GM10248 (cell line): ENCODE data around the gene UVRAG.

Experiments used
- CTCF ChIA-PET: fragments of 300-600 bp; sonication (Branson Sonifier 250); formaldehyde crosslinking; extraction: SDS; loops from one replicate; lab custom pipeline; 2021; ENCODE audit warnings: antibody characterized with exemption; lab: Yijun Ruan, JAX
- POLR2A ChIA-PET: fragments of 350-650 bp; sonication (Branson Sonifier 250); formaldehyde crosslinking; extraction: SDS; loops from one replicate; lab custom pipeline; 2020; ENCODE audit warnings: antibody characterized with exemption; lab: Yijun Ruan, JAX
- DNase-seq: peaks from one replicate; pipeline ENCODE4 v3.0.0; 2012; ENCODE audit errors: extremely low spot score
- TF ChIP-seq, protein P1 (sequence below): IDR thresholded peaks from 2 replicates; pipeline ENCODE4 v1.5.1; 2012; ENCODE audit warnings: mild to moderate bottlenecking, low read depth; ENCODE audit errors: extremely low read depth, missing control alignments, control extremely low read depth

Gene UVRAG

GRCh38 chr11:76035020-76035419 lies 220.0 kb downstream of the UVRAG start:
- TF ChIP-seq, protein P1, sequence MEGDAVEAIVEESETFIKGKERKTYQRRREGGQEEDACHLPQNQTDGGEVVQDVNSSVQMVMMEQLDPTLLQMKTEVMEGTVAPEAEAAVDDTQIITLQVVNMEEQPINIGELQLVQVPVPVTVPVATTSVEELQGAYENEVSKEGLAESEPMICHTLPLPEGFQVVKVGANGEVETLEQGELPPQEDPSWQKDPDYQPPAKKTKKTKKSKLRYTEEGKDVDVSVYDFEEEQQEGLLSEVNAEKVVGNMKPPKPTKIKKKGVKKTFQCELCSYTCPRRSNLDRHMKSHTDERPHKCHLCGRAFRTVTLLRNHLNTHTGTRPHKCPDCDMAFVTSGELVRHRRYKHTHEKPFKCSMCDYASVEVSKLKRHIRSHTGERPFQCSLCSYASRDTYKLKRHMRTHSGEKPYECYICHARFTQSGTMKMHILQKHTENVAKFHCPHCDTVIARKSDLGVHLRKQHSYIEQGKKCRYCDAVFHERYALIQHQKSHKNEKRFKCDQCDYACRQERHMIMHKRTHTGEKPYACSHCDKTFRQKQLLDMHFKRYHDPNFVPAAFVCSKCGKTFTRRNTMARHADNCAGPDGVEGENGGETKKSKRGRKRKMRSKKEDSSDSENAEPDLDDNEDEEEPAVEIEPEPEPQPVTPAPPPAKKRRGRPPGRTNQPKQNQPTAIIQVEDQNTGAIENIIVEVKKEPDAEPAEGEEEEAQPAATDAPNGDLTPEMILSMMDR: no peak
- DNase-seq: no peak
- ChIA-PET POLR2A (no interaction called here), CTCF (interaction anchor here (0.8 to 2.6 kb wide), 4 partner anchors 14 to 111 kb away, joined by 3 to 6 read pairs (median 4); no protein-coding TSS in a partner anchor)

DNA sequence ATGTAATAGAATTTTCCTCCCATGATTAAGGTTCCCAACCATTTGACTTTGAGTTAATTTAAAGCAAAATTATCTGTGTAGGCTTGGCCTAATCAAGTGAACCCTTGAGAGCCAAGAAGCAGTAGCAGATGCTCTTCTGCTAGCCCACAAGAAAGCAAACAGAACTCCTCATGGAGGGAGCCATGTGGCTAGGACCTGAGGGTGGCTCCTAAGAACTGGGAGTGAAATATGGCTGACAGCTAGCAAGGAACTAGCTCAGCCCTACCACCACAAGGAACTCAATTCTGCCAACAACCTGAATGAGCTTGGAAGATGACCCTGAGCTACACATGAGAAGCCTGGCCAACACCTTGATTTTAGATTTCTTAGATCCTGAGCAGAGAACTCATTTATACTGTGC lies 223.6 kb downstream of the UVRAG start:
- ChIA-PET POLR2A (no interaction called here), CTCF (interaction anchor here (1.0 to 1.6 kb wide), 3 partner anchors 10 to 75 kb away, joined by 3 to 4 read pairs (median 3); no protein-coding TSS in a partner anchor)
- DNase-seq: no peak
- TF ChIP-seq, protein P1: no peak

DNA sequence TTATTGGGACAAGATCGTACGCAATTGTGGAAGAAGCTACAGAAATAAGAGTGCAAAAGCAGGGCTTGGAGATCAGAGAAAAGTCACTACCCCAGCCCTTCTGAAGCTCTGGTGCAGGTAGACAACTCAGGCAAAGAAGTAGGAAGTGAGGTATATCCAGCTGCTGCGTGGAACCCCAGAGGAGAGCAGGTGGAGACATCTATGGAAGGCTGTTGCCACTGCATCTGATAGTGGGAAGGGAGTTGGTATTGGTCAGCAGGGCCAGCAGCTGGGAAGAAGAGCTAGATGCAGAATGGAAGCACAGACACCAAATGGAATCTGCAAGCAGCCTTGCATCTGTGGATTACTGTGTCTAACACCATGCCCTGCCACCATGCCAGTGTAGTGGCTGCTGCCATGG lies 226.2 kb downstream of the UVRAG start:
- CTCF ChIA-PET: interaction anchor here (0.9 to 2.4 kb wide), 4 partner anchors 9 to 31 kb away, joined by 3 to 5 read pairs (median 4); no protein-coding TSS in a partner anchor
- TF ChIP-seq, protein P1: no peak
- DNase-seq: no peak
- POLR2A ChIA-PET: no interaction called here

DNA sequence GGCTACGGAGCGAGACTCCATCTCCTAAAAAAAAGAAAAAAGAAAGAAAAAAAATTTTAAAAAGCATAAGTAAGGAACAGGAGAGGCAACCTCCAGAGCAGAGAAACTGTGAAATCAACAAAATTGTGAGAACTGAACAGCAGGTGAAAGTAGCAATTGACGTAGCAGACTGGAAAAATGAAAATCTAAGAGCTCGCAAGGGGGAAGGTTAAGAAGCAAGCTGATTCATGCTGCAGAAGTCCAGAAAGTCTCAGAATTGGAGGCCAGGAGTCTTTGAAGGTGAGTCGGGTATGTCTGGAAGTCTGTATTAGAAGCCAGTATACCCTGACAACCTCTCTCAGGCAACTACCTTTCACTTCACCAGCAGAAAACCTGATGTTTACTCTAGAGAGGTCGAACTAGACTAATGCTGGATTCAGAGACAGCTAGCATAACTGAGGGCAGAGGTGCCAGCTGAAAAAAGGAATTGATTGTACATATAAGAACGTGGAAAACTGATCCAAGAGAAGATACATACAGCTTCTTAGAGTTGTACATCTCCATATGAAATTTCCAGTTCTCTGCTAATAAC lies 229.8 kb downstream of the UVRAG start:
- CTCF ChIA-PET: no interaction called here
- no peak for DNase-seq
- TF ChIP-seq, protein P1: no peak
- POLR2A ChIA-PET: no interaction called here

DNA sequence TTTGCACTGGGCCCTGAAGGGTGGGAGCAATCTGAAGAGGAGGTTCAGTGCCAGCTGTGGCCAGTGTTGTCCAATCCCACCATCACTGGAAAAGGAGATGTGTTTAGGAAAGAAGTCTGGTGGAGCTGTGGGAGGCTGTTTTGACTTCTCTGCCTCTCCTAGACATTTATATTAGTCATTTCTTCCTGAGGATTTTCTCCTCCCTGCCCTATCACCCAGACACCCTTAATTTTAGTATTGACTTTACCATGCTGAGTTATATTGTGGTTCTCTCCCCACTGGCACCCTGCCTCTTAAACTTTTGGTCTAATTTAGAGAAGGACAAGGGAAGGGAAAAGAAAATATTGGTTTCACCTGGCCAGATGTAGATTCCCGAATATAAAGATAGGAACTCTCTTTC lies 232.2 kb downstream of the UVRAG start:
- no peak for DNase-seq
- CTCF ChIA-PET: interaction anchor here (1.3 to 1.4 kb wide), 2 partner anchors 34 to 105 kb away, joined by 3 to 4 read pairs; no protein-coding TSS in a partner anchor
- TF ChIP-seq, protein P1: no peak
- POLR2A ChIA-PET: no interaction called here

DNA sequence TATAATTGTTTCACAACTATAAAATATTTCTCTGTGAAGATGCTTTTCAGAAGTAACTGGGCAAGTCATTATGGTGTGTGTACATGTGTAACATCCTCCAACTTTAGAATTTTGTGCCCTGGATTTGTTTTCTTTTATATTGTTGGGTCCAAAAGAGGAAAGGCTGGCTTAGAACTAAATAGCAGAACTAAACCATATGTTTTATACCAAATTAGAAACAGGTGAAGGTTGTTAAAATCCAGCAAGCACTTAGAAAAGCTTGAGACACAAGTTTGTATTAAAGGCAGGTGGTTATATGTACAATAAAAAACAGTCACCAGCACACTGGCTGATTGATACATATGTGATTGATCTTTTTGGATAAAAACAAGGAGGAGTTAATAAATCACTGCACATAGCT lies 232.8 kb downstream of the UVRAG start:
- ChIA-PET POLR2A (no interaction called here), CTCF (interaction anchor here (1.3 to 1.4 kb wide), 2 partner anchors 33 to 104 kb away, joined by 3 to 4 read pairs; no protein-coding TSS in a partner anchor)
- TF ChIP-seq, protein P1: no peak

More for the DNA sequence above, 232.8 kb downstream of the UVRAG start:
- no peak for DNase-seq
